Stimulated activated naive B cell treated with anti-CD40 and anti-IgM and Interleukin-4, amounts not matched to agents 10 μg/mL and 1 μg/mL and 100 μg/mL, for 72 hours (primary cell): ENCODE data around the gene FOXP2.

ENCODE experiments used
- ATAC-seq, 2 donors: fragments of 150-1000 bp; cut with Tn5 transposase; replicated peaks; 2 replicates each; pipeline ENCODE4 v1.10.0; 2021; ENCODE audit warnings: moderate library complexity in 1 of 2
- DNase-seq: peaks from one replicate; pipeline ENCODE4 v3.0.0; 2021
- H3K27ac Mint-ChIP-seq: one replicate; pipeline ENCODE4 v1.8.0; 2022; ENCODE audit warnings: mild to moderate bottlenecking, mixed read lengths
- H3K27me3 Mint-ChIP-seq, 2 donors: one replicate each; pipeline ENCODE4 v1.8.0; 2022; ENCODE audit warnings: mixed read lengths in 2 of 2
- H3K36me3 Mint-ChIP-seq, 2 donors: one replicate each; pipeline ENCODE4 v1.8.0; 2022; ENCODE audit warnings: mixed read lengths in 2 of 2, mild to moderate bottlenecking in 1 of 2
- H3K4me1 Mint-ChIP-seq, 2 donors: one replicate each; pipeline ENCODE4 v1.8.0; 2022; ENCODE audit warnings: mixed read lengths in 2 of 2, mild to moderate bottlenecking in 1 of 2
- H3K4me3 Mint-ChIP-seq, 2 donors: one replicate each; pipeline ENCODE4 v1.8.0; 2022; ENCODE audit warnings: mild to moderate bottlenecking in 2 of 2, mixed read lengths in 2 of 2, moderate library complexity in 1 of 2
- H3K9me3 Mint-ChIP-seq, 2 donors: one replicate each; pipeline ENCODE4 v1.8.0; 2022; ENCODE audit warnings: mixed read lengths in 2 of 2, mild to moderate bottlenecking in 1 of 2

FOXP2 gene

DNA sequence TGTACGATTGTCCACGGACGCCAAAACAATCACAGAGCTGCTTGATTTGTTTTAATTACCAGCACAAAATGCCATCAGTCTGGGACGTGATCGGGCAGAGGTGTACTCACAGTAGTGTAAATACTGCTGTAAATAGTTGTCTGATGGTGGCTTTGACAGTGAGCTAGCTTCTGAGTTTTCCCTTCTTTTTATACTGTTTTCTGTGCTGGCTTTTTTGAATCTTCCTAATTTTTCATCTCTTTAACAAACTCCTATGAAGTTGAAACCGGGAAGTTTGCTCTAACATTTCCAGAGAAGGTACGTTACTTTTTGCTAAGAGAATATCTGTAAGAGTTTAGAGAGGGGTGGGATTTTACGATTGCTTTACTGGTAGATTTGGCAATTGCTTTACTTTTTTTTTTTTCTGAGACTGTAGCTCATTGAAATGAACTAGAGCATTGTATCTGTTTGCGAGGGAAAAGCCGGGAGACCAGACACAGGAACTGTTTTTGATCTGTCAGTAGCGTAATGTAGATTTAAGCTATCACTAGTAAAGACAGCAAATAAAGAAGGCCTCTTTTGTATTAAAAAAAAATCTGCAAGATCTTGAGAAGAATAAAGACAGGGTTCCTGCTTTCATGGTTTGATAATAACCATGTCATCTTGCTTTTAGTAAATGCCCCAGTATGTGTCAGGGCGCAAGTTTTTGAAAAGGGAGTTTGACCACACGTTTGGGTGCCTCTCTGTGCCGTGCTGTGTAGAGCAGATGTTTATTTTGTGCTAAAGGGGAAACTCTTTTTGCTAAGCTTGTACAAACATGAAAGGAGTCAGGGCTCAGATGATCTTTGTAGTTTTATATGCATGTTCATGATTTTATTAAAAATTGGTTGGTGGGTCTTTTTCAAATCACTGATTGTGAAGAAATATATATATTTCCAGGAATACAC lies 712 bp downstream of the FOXP2 start:
- Mint-ChIP-seq H3K4me1 (no peaks in the 10 kb centered on the region), H3K27ac (no peak overlapping the region), H3K9me3 (no peaks in the 10 kb centered on the region), H3K27me3 (no peaks in the 10 kb centered on the region), H3K4me3 (no peak overlapping the region), H3K36me3 (no peaks in the 10 kb centered on the region)
- no peak for DNase-seq
- no peak for ATAC-seq

DNA sequence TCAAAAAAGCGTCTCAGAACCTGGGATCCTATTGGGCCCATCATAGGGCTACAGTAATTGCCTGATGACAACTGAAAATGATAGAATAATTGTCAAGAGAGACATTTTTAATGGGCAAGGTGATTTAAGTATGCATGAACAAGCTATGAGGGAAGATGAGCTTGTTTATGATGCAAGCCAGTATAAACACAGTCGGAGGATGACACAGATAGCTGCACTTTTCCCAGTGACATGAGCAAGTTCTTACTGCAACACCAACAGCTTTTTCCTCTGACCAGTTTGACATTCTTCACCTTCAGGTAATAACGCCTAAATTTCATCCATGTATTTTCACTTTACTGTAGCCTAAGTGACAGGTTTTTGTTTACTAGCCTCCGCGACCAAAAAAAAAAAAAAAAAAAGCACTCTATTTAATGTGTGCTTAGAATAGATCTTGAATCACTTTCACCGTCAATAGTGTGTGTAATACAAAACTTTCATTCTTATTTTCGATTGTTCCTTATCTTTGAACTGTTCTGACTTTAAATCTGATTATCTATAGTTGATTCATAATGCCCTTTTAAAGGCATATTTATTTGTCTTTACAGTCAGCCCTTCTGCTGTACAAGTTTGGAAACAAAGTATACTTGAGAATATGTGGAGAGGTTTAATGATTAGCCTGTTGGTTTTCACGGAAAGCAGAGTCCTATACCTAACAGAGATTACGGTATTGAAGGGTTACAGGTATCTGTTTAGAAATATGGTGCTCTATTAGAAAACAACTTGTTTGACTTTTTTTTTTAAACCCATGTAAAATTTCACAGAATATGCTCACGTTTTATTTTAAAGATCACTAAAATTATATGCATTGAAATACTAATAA lies 1.7 kb downstream of the FOXP2 start:
- H3K9me3 Mint-ChIP-seq, result no peaks in the 10 kb centered on the region
- H3K4me1 Mint-ChIP-seq, result no peaks in the 10 kb centered on the region
- no peak overlapping the region for H3K27ac Mint-ChIP-seq
- no peaks in the 10 kb centered on the region for H3K27me3 Mint-ChIP-seq
- DNase-seq, result no peak
- no peak for ATAC-seq
- no peaks in the 10 kb centered on the region for H3K36me3 Mint-ChIP-seq
- no peak overlapping the region for H3K4me3 Mint-ChIP-seq

DNA sequence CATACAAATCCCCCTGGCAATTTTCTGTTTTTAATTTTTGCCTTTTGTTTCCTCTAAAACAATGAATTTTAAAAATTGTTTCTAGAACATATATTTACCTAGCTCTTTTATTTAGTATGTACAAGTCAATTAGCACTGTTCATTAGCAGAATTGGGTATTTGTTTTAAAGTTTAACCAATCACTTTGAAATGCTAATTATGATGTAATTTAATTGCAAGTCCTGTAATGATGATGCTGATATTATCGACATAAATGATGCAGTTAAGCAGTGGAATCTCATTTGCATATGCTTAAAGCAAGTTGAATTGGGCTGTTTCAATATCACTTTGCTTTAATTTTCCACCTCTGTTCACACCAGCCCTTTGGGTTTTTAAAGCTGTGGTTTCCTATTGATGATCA lies 2.7 kb downstream of the FOXP2 start:
- H3K4me3 Mint-ChIP-seq, result no peak overlapping the region
- no peaks in the 10 kb centered on the region for H3K4me1 Mint-ChIP-seq
- no peaks in the 10 kb centered on the region for H3K36me3 Mint-ChIP-seq
- ATAC-seq, result no peak
- no peaks in the 10 kb centered on the region for H3K9me3 Mint-ChIP-seq
- H3K27me3 Mint-ChIP-seq, result no peaks in the 10 kb centered on the region
- DNase-seq, result no peak
- no peak overlapping the region for H3K27ac Mint-ChIP-seq

DNA sequence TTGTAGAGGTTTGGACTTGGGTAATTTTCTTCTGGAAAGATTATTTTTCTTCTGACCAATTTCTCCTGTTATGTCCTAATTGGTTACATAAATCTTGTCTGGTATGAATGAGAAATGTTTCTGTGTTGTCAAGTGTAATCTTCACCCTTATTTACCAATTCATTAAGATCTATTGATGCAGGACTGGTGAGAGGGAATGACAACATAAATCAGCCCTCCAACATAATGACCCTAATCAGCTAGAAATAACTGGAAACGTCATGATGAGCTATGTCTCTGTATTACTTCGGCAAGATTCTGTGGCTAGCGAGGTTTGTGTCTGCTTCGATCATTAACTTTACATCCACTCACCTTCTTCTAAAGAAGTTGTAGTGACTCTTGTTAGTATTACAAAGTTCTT lies 3.5 kb downstream of the FOXP2 start:
- DNase-seq (no peak), ATAC-seq (no peak)
- Mint-ChIP-seq H3K4me3 (no peak overlapping the region), H3K36me3 (no peaks in the 10 kb centered on the region), H3K9me3 (no peaks in the 10 kb centered on the region), H3K4me1 (no peaks in the 10 kb centered on the region), H3K27me3 (no peaks in the 10 kb centered on the region), H3K27ac (no peak overlapping the region)

DNA sequence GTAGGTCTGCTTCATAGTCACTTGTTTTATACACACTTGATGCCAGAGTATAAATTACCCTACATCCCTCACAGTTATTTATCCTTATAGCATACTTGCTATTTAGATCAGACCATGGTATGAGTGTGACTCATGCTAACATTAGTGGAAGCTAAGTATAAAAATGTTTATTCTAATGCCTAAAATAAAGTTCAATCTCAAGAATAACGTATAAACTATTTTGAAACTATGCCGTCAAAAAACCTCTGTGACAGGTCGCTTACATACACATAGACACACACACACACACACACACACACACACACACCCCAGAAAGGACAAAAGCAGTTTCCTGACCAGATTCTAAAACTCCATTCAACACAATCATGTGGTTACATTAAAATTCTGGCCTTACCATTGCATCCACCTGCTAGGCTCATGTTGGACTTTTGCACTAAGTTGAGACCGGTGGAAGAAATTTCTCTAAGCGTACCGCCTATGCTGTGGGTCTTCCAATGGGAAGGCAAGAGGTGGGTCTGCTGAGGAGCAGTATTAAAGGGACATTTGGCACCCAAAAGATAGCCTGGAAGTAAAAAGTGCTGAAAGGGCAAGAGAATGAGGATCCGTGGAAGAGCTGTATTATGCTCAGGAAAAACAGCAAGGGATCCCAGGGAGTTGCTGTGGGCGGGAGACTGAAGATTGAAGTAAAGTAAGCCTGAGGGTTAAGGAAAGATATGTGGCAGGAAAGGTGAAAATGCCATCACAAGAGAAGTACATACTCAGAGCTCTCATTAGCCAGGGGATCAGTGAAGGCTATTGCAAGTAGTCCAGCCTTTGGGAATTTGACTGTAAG lies 5.0 kb downstream of the FOXP2 start:
- no peak for DNase-seq
- ATAC-seq, result no peak
- Mint-ChIP-seq H3K27ac (no peak overlapping the region), H3K4me3 (no peak overlapping the region), H3K36me3 (no peaks in the 10 kb centered on the region), H3K4me1 (no peaks in the 10 kb centered on the region), H3K27me3 (no peaks in the 10 kb centered on the region), H3K9me3 (no peaks in the 10 kb centered on the region)

DNA sequence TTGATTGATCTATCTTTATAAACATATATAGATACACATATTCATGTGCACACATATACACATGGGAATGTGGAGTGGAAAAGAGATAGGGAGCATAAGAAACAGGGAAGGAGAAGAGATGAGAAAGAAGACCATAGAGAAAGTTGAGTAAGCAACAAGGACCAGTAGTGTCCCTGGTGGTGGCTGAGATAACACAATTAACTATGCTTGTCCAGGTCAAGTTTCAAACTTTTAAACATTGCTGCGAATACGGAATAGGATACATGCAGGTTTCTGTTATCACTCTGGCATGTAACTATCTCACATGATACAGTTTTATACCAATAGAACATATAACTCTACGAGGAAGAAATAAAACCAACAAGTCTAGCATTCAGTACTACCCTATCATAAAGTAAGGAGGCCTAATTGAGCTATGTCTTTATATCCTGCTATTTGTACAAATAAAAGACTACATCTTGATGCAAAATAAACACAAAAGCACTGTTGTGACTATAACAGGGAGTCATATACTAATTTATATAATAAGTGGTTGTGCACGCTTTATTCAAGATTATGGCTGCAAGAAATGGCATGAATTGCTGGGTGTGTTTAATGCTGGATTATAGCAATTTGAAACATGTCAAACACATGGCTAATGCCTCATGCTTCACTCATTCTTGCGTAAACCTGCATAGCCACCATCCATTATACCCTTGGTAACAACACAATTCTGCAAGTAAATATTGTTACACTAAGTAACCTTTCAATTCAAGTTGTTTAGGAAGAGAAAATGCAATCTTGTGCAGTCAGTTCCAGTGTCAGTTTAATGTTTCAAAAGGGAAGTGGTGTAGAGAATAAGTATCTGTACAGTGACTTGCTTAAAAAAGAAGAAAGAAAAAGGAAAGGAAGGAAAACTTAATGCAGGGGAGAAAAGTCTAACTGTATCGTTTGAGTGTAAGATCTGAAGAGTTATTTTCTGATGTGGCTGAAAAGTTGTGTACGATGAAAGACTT lies 8.2 kb downstream of the FOXP2 start:
- no peak overlapping the region for H3K27ac Mint-ChIP-seq
- H3K4me1 Mint-ChIP-seq, result no peaks in the 10 kb centered on the region
- H3K36me3 Mint-ChIP-seq, result no peaks in the 10 kb centered on the region
- H3K9me3 Mint-ChIP-seq, result no peaks in the 10 kb centered on the region
- no peak for DNase-seq
- H3K4me3 Mint-ChIP-seq, result no peak overlapping the region
- H3K27me3 Mint-ChIP-seq, result no peaks in the 10 kb centered on the region
- ATAC-seq, result no peak

DNA sequence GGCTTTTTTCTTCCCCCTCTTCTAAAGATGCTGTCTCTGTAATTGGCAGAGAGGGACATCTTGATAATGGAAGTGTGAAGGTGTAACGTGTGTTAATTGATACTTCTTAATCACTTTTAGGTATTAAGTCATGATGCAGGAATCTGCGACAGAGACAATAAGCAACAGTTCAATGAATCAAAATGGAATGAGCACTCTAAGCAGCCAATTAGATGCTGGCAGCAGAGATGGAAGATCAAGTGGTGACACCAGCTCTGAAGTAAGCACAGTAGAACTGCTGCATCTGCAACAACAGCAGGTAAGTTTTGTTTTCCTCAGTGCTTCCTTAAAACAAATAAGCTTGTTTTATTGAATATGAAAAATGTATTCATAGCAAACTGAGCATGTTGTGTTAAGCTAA lies 11.8 kb downstream of the FOXP2 start:
- no peak for DNase-seq
- no peaks in the 10 kb centered on the region for H3K4me1 Mint-ChIP-seq
- H3K9me3 Mint-ChIP-seq, result no peaks in the 10 kb centered on the region
- no peak overlapping the region for H3K4me3 Mint-ChIP-seq
- no peaks in the 10 kb centered on the region for H3K36me3 Mint-ChIP-seq
- no peaks in the 10 kb centered on the region for H3K27me3 Mint-ChIP-seq
- no peak for ATAC-seq
- no peak overlapping the region for H3K27ac Mint-ChIP-seq

DNA sequence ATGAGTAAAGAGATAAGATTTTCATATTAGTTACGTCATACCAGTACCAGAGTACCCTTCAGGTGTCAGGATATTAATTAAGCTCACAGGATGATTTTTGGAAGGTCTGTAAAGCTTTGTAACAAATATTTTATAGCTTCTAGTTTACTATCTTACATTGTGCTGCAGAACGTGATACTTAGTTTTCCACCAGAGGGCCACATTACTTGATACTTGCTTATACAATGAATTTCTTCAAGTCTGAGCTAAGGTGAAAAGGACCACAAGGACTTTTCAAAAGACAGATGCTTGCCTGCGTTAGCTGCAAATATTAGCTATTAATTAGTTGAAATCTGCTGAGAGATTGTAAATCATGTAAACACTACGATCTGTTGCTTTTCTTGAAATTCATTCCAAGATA lies 12.2 kb downstream of the FOXP2 start:
- H3K9me3 Mint-ChIP-seq, result no peaks in the 10 kb centered on the region
- no peaks in the 10 kb centered on the region for H3K4me1 Mint-ChIP-seq
- DNase-seq (no peak), ATAC-seq (no peak)
- no peaks in the 10 kb centered on the region for H3K36me3 Mint-ChIP-seq
- H3K27ac Mint-ChIP-seq, result no peak overlapping the region
- H3K27me3 Mint-ChIP-seq, result no peaks in the 10 kb centered on the region
- H3K4me3 Mint-ChIP-seq, result no peak overlapping the region

DNA sequence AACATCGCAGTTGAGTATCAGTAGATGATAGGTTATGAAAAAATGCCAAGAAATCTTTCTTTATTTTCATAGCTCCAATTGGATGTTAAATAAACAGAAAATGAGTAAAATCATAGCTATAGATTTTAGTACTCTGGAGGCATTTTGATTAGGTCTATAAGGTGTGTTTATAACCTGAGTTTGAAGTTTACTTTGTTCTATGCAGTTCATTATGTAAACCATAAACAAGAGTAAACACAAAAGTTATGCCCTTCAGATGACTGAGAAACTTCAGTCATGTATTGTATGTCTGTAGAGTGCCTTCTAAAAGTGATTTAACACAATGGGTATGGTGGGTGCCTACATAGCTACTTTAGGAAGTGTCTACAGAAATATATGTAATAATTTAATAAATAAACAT lies 13.6 kb downstream of the FOXP2 start:
- H3K27ac Mint-ChIP-seq, result no peak overlapping the region
- no peak overlapping the region for H3K4me3 Mint-ChIP-seq
- no peaks in the 10 kb centered on the region for H3K4me1 Mint-ChIP-seq

DNA sequence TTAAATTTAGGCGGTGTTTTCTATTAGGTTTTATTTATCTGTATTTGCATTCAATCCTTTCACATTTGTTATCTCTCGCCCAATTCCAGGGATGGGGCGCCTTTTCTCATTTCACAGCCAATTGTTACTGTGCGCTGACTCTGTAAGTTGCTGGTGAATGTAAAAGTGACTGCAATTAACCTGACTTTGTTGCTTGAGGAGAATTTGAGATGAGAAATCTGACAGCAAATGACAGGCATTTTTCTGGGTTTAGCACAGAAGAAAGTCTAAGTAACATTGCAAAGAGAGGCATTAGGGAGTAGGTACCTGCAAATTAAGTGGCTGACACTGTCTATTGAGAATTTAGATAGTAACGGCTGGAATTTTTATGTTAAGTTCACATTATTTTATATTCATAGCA lies 16.6 kb downstream of the FOXP2 start:
- no peak overlapping the region for H3K27ac Mint-ChIP-seq
- ATAC-seq (no peak), DNase-seq (no peak)
- no peaks in the 10 kb centered on the region for H3K36me3 Mint-ChIP-seq
- H3K4me3 Mint-ChIP-seq, result no peak overlapping the region
- no peaks in the 10 kb centered on the region for H3K27me3 Mint-ChIP-seq
- peaks cover 0 to 3% of the 10 kb centered on the region in 2 donors for H3K9me3 Mint-ChIP-seq
- H3K4me1 Mint-ChIP-seq, result no peaks in the 10 kb centered on the region

More for the DNA sequence above, 13.6 kb downstream of the FOXP2 start:
- Mint-ChIP-seq H3K36me3 (no peaks in the 10 kb centered on the region), H3K27me3 (no peaks in the 10 kb centered on the region), H3K9me3 (no peaks in the 10 kb centered on the region)
- ATAC-seq, result no peak
- DNase-seq, result no peak

DNA sequence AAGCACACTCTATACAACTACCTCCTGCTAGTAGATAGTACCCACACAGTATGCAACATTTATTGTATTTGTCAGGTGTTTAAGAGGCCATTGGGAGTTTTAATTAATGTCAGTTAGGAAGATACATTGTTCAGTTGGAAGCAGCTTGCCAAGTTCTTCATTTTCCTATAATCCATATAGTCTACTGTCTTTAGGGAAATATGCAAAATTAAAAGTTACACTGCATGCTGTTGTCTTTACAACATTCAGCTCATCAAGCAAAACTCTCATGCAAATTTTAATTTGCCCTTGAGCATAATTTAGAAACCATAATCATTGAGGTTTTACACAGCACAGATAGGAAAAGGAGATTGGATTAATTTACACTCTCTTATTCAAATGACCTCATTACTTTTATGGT lies 17.4 kb downstream of the FOXP2 start:
- no peak overlapping the region for H3K27ac Mint-ChIP-seq
- H3K4me3 Mint-ChIP-seq, result no peak overlapping the region
- H3K27me3 Mint-ChIP-seq, result no peaks in the 10 kb centered on the region
- DNase-seq, result no peak
- no peak for ATAC-seq
- no peaks in the 10 kb centered on the region for H3K36me3 Mint-ChIP-seq
- peaks cover 0 to 3% of the 10 kb centered on the region in 2 donors for H3K9me3 Mint-ChIP-seq
- H3K4me1 Mint-ChIP-seq, result no peaks in the 10 kb centered on the region

DNA sequence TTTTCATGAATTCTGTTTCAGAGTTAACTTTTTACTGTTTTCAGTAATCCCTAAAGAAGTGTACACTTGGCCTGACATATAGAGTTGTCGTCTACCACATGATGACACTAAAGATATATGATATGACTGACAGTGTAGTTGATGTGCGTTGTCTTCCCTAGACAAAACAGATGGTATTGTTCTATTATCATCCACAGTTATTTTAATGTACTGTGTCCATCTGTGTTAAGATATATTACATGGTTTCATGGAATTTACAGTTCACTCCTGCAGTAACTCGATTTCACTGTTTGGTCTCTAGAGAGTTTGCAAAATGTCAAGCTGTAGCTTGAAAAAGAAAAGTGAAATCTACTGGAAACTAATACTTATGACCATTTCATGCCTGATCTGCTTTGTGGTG lies 18.1 kb downstream of the FOXP2 start:
- ATAC-seq (no peak), DNase-seq (no peak)
- Mint-ChIP-seq H3K4me3 (no peak overlapping the region), H3K36me3 (no peaks in the 10 kb centered on the region), H3K4me1 (no peaks in the 10 kb centered on the region), H3K27ac (no peak overlapping the region), H3K27me3 (no peaks in the 10 kb centered on the region), H3K9me3 (peaks cover 0 to 3% of the 10 kb centered on the region in 2 donors)

DNA sequence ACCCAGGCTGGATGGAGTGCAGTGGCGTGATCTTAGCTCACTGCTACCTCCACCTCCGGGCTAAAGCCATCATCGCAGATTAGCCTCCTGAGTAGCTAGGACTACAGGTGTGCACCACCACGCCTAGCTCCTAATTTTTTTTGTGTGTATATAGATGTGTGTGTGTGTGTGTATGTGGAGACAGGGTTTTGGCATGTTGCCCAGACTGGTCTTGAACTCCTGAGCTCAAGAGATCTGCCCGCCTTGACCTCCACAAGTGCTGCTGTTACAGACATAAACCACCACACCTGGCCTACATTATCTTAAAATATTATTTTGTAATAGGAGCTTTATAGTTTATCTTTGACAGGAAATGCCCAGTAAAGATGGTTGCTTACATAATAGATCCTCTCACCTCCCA lies 25.0 kb downstream of the FOXP2 start:
- H3K36me3 Mint-ChIP-seq, result no peaks in the 10 kb centered on the region
- H3K27me3 Mint-ChIP-seq, result no peaks in the 10 kb centered on the region
- H3K4me1 Mint-ChIP-seq, result no peaks in the 10 kb centered on the region
- H3K9me3 Mint-ChIP-seq, result peaks cover 0 to 3% of the 10 kb centered on the region in 2 donors
- DNase-seq (no peak), ATAC-seq (no peak)
- no peak overlapping the region for H3K4me3 Mint-ChIP-seq
- H3K27ac Mint-ChIP-seq, result no peak overlapping the region
